GM21529 (cell line): ENCODE measurements around the gene TGFBR3.

ENCODE experiments used
- ATAC-seq: cut with Tn5 transposase; IDR thresholded peaks from one replicate; pipeline ENCODE4 v1.9.1; 2021; ENCODE audit not compliant: unreplicated experiment

TGFBR3 gene

GRCh38 chr1:91764471-91765115, 121.4 kb downstream of the TGFBR3 start:
- no peak for ATAC-seq

- no peak for ATAC-seq
These were observed 122.7 kb downstream of the TGFBR3 start for GRCh38 chr1:91763252-91763651.

- ATAC-seq = no peak
These were observed 124.6 kb downstream of the TGFBR3 start for GRCh38 chr1:91761295-91761721.

GRCh38 chr1:91760512-91760911, 125.4 kb downstream of the TGFBR3 start:
- no peak for ATAC-seq

- no peak for ATAC-seq
These were observed 126.9 kb downstream of the TGFBR3 start for GRCh38 chr1:91759076-91759475.

- no peak for ATAC-seq
These were observed 128.0 kb downstream of the TGFBR3 start for GRCh38 chr1:91757763-91758460.

GRCh38 chr1:91755702-91756287, 130.2 kb downstream of the TGFBR3 start:
- ATAC-seq = no peak

- no peak for ATAC-seq
These were observed 131.0 kb downstream of the TGFBR3 start for GRCh38 chr1:91754816-91755580.

- peak; percentile 60 for ATAC-seq
These were observed 131.6 kb downstream of the TGFBR3 start for GRCh38 chr1:91754348-91754747.

- ATAC-seq = no peak
These were observed 132.1 kb downstream of the TGFBR3 start for GRCh38 chr1:91753878-91754277.

GRCh38 chr1:91752324-91752723, 133.6 kb downstream of the TGFBR3 start:
- ATAC-seq = peak; percentile 69

GRCh38 chr1:91751275-91751674, 134.7 kb downstream of the TGFBR3 start:
- ATAC-seq = no peak

GRCh38 chr1:91750398-91750996, 135.5 kb downstream of the TGFBR3 start:
- no peak for ATAC-seq

- no peak for ATAC-seq
These were observed 136.1 kb downstream of the TGFBR3 start for GRCh38 chr1:91749788-91750231.

- ATAC-seq = no peak
These were observed 138.3 kb downstream of the TGFBR3 start for GRCh38 chr1:91747666-91748065.

GRCh38 chr1:91746728-91747338, 139.1 kb downstream of the TGFBR3 start:
- ATAC-seq = no peak

GRCh38 chr1:91745640-91746373, 140.1 kb downstream of the TGFBR3 start:
- no peak for ATAC-seq

- no peak for ATAC-seq
These were observed 140.9 kb downstream of the TGFBR3 start for GRCh38 chr1:91744953-91745639.

- no peak for ATAC-seq
These were observed 143.1 kb downstream of the TGFBR3 start for GRCh38 chr1:91742848-91743292.
